Erythroblast (primary cell): ENCODE results near the gene HMGCS2.

ENCODE experiments used
- GATA1 ChIP-seq: IDR thresholded peaks from 2 replicates; pipeline ENCODE4 v1.6.1; 2011; ENCODE audit warnings: low read depth, mild to moderate bottlenecking, control low read depth, low read length, moderate library complexity
- POLR2A ChIP-seq: IDR thresholded peaks from 2 replicates; pipeline ENCODE4 v1.6.1; 2011; ENCODE audit warnings: mild to moderate bottlenecking, low read length

DNA sequence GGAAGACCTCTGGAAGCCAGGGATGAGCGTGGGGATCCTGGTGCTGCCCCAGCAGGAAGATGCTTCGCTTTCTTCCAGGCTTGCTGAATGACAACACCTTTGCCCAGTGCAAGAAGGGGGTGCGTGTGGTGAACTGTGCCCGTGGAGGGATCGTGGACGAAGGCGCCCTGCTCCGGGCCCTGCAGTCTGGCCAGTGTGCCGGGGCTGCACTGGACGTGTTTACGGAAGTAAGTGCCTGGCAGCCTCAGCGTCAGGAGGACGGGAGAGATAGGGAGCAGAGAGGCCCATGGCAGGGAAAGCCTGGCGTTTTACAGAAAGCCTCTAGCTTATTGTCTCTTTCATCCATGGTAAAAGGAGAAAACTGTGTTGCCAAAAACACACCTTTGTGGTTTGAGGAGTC lies 33.5 kb downstream of the HMGCS2 start:
- TF ChIP-seq POLR2A (no peak), GATA1 (no peak)
